ENCODE data around the gene HIGD1A.
A peak's percentile ranks its signal among the peaks of the same experiment; 100 is the strongest.

HIGD1A gene
- 7.0 to 13.7 (median 7.9) reads per million in 3 donors for total RNA-seq

GRCh38 chr3:42804106-42804830 is at the start of gene HIGD1A:
Gene HIGD1A (minus strand): TSS chr3:42804490. CDS start chr3:42794253, 10,237 bp downstream.
- peak within 1 kb of the TSS; percentile 84 for H3K4me3 ChIP-seq (ENCODE audit: insufficient read depth, low read depth, low read length, poor library complexity, severe bottlenecking)
- peak within 1 kb of the TSS; percentile 79 for H3K27ac ChIP-seq (ENCODE audit: insufficient read depth, low read length, poor library complexity, severe bottlenecking)
- no peaks in the 10 kb centered on the region for H3K36me3 ChIP-seq (ENCODE audit: control insufficient read depth, insufficient read depth, low read length)
- no peaks in the 10 kb centered on the region for H3K27me3 ChIP-seq (replicated peaks; ENCODE audit: control insufficient read depth, insufficient read depth, low read length, poor library complexity, severe bottlenecking)
- peaks cover 12% of the 10 kb centered on the region for H3K4me1 ChIP-seq (ENCODE audit: control insufficient read depth, insufficient read depth, low read length, poor library complexity, severe bottlenecking)
- no peaks in the 10 kb centered on the region for H3K9me3 ChIP-seq (ENCODE audit: control insufficient read depth, low read length)
- DNase-seq = peak; percentile 83 to 88 (median 88)

DNA sequence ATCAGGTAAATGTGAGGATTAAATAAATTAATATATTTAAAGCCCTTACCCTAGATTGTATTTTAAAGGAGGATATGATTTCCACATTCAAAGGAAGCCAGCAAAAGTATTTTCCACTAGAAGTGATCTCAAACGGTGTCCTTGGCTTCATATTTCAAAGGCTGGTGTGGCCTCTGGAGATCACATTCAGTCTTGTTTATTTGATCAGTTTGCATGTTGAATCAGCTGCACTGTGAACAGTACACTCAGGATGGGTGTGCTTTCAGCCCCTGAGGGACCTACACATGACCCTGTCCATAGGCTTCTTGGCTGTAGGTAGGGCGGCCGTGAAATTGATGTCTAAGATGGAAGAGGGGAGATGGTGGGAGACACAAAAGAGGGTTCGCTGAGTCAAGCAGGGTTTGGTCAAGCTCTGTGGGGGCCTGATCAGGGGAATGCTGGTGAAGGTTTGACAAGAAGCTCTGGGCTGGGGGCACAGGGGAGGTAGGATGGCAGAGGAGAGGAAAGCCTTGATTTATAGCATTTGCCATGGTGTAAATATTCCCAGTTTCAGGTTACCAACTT is 49.5 kb upstream of the HIGD1A start:
- no peaks in the 10 kb centered on the region for H3K4me1 ChIP-seq (ENCODE audit: control insufficient read depth, insufficient read depth, low read length, poor library complexity, severe bottlenecking)
- no peaks in the 10 kb centered on the region for H3K9me3 ChIP-seq (ENCODE audit: control insufficient read depth, low read length)
- H3K27me3 ChIP-seq (replicated peaks; ENCODE audit: control insufficient read depth, insufficient read depth, low read length, poor library complexity, severe bottlenecking) = no peaks in the 10 kb centered on the region
- DNase-seq = no peak
- no peak overlapping the region for H3K4me3 ChIP-seq (ENCODE audit: insufficient read depth, low read depth, low read length, poor library complexity, severe bottlenecking)
- no peak overlapping the region for H3K27ac ChIP-seq (ENCODE audit: insufficient read depth, low read length, poor library complexity, severe bottlenecking)
- no peaks in the 10 kb centered on the region for H3K36me3 ChIP-seq (ENCODE audit: control insufficient read depth, insufficient read depth, low read length)

DNA sequence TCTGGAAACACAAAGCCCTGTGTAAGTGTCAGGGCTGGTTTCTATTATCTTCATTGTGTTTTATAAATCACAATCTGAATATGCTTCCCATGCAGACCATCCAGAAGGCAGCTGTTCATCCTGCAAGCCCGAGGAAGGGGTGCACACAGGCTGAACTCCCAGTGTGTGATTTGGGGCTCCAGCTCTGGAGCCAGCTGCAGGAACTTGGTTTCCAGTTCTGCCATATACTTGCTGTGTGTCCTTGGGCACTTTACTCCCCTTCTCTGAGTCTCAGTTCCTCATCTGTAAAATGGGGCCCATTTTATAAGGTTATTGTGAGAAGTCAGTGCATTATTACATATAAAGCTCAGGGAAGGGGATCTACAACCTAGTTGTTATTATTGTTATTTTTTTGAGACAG is 48.8 kb upstream of the HIGD1A start:
- Histone ChIP-seq H3K36me3 (ENCODE audit: control insufficient read depth, insufficient read depth, low read length) (no peaks in the 10 kb centered on the region), H3K4me1 (ENCODE audit: control insufficient read depth, insufficient read depth, low read length, poor library complexity, severe bottlenecking) (no peaks in the 10 kb centered on the region), H3K27me3 (replicated peaks; ENCODE audit: control insufficient read depth, insufficient read depth, low read length, poor library complexity, severe bottlenecking) (no peaks in the 10 kb centered on the region), H3K9me3 (ENCODE audit: control insufficient read depth, low read length) (no peaks in the 10 kb centered on the region), H3K4me3 (ENCODE audit: insufficient read depth, low read depth, low read length, poor library complexity, severe bottlenecking) (no peak overlapping the region), H3K27ac (ENCODE audit: insufficient read depth, low read length, poor library complexity, severe bottlenecking) (no peak overlapping the region)
- DNase-seq = no peak

DNA sequence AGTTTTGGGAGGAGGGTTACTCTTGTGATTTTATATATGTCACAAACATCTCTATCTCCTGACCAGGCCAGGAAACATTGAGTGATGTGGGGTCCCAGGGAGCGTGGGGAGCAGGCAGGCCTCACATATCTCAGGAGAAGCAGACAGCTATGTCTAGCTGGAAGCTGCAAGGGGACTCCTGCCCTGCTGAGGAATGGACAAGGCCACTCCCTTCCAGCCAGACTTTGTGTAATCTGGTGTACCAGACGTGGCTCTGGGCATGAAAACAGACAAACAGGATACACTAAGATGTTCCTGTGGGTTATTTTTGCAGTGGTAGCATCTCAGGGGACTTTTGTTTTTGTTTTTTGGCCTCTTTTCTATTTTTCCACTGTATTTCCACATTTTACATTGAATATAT is 48.2 kb upstream of the HIGD1A start:
- Histone ChIP-seq H3K4me1 (ENCODE audit: control insufficient read depth, insufficient read depth, low read length, poor library complexity, severe bottlenecking) (peaks cover under 1% of the 10 kb centered on the region), H3K27ac (ENCODE audit: insufficient read depth, low read length, poor library complexity, severe bottlenecking) (no peak overlapping the region), H3K4me3 (ENCODE audit: insufficient read depth, low read depth, low read length, poor library complexity, severe bottlenecking) (no peak overlapping the region), H3K36me3 (ENCODE audit: control insufficient read depth, insufficient read depth, low read length) (no peaks in the 10 kb centered on the region), H3K9me3 (ENCODE audit: control insufficient read depth, low read length) (no peaks in the 10 kb centered on the region), H3K27me3 (replicated peaks; ENCODE audit: control insufficient read depth, insufficient read depth, low read length, poor library complexity, severe bottlenecking) (no peaks in the 10 kb centered on the region)
- DNase-seq = no peak

- H3K4me1 ChIP-seq (ENCODE audit: control insufficient read depth, insufficient read depth, low read length, poor library complexity, severe bottlenecking) = peaks cover 4% of the 10 kb centered on the region
- no peak overlapping the region for H3K4me3 ChIP-seq (ENCODE audit: insufficient read depth, low read depth, low read length, poor library complexity, severe bottlenecking)
- H3K36me3 ChIP-seq (ENCODE audit: control insufficient read depth, insufficient read depth, low read length) = no peaks in the 10 kb centered on the region
- H3K9me3 ChIP-seq (ENCODE audit: control insufficient read depth, low read length) = no peaks in the 10 kb centered on the region
- no peaks in the 10 kb centered on the region for H3K27me3 ChIP-seq (replicated peaks; ENCODE audit: control insufficient read depth, insufficient read depth, low read length, poor library complexity, severe bottlenecking)
- H3K27ac ChIP-seq (ENCODE audit: insufficient read depth, low read length, poor library complexity, severe bottlenecking) = no peak overlapping the region
- DNase-seq = no peak
These were observed 47.0 kb upstream of the HIGD1A start for GRCh38 chr3:42851228-42851834.

- no peak overlapping the region for H3K4me3 ChIP-seq (ENCODE audit: insufficient read depth, low read depth, low read length, poor library complexity, severe bottlenecking)
- no peaks in the 10 kb centered on the region for H3K36me3 ChIP-seq (ENCODE audit: control insufficient read depth, insufficient read depth, low read length)
- DNase-seq = no peak
- H3K4me1 ChIP-seq (ENCODE audit: control insufficient read depth, insufficient read depth, low read length, poor library complexity, severe bottlenecking) = peaks cover 4% of the 10 kb centered on the region
- H3K9me3 ChIP-seq (ENCODE audit: control insufficient read depth, low read length) = no peaks in the 10 kb centered on the region
- no peak overlapping the region for H3K27ac ChIP-seq (ENCODE audit: insufficient read depth, low read length, poor library complexity, severe bottlenecking)
- no peaks in the 10 kb centered on the region for H3K27me3 ChIP-seq (replicated peaks; ENCODE audit: control insufficient read depth, insufficient read depth, low read length, poor library complexity, severe bottlenecking)
These were observed 46.0 kb upstream of the HIGD1A start for GRCh38 chr3:42850263-42850662.

DNA sequence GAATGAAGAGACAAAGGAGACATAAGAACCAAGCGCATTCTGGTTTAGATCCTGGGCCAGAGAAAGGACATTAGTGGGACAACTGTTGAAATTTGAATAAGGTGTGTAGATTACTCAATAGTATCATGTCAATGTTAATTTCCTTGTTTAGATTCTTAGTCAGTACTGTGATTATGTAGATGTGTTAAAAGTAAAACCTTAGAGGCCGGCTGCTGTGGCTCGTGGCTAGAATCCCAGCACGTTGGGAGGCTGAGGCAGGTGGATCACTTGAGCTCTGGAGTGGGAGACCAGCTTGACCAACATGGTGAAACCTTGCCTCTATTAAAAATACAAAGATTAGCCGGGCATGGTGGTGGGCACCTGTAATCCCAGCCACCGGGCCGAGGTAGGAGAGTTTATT is 44.7 kb upstream of the HIGD1A start:
- no peak for DNase-seq
- peaks cover 4% of the 10 kb centered on the region for H3K4me1 ChIP-seq (ENCODE audit: control insufficient read depth, insufficient read depth, low read length, poor library complexity, severe bottlenecking)
- no peak overlapping the region for H3K4me3 ChIP-seq (ENCODE audit: insufficient read depth, low read depth, low read length, poor library complexity, severe bottlenecking)
- H3K36me3 ChIP-seq (ENCODE audit: control insufficient read depth, insufficient read depth, low read length) = no peaks in the 10 kb centered on the region
- no peaks in the 10 kb centered on the region for H3K9me3 ChIP-seq (ENCODE audit: control insufficient read depth, low read length)
- H3K27me3 ChIP-seq (replicated peaks; ENCODE audit: control insufficient read depth, insufficient read depth, low read length, poor library complexity, severe bottlenecking) = no peaks in the 10 kb centered on the region
- no peak overlapping the region for H3K27ac ChIP-seq (ENCODE audit: insufficient read depth, low read length, poor library complexity, severe bottlenecking)

DNA sequence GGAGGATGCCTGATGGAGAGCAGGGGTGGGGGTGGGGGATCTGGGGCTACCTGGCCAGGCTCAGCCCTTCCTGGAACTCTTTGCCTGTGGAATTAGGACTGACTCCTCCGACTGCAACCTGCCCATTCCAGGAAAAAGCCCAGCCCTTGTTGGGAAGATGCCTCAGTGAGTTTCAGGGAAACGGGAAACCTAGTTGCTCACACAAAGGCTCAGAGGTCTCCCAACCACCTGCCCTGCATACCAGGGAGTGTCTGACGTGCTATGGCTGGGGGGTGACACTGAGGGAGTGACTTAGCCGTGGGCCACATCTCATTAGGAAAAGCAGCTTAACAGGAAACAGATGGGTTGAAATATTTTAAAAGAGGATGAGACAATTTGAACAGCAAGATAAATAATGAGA is 43.4 kb upstream of the HIGD1A start:
- H3K27ac ChIP-seq (ENCODE audit: insufficient read depth, low read length, poor library complexity, severe bottlenecking) = no peak overlapping the region

DNA sequence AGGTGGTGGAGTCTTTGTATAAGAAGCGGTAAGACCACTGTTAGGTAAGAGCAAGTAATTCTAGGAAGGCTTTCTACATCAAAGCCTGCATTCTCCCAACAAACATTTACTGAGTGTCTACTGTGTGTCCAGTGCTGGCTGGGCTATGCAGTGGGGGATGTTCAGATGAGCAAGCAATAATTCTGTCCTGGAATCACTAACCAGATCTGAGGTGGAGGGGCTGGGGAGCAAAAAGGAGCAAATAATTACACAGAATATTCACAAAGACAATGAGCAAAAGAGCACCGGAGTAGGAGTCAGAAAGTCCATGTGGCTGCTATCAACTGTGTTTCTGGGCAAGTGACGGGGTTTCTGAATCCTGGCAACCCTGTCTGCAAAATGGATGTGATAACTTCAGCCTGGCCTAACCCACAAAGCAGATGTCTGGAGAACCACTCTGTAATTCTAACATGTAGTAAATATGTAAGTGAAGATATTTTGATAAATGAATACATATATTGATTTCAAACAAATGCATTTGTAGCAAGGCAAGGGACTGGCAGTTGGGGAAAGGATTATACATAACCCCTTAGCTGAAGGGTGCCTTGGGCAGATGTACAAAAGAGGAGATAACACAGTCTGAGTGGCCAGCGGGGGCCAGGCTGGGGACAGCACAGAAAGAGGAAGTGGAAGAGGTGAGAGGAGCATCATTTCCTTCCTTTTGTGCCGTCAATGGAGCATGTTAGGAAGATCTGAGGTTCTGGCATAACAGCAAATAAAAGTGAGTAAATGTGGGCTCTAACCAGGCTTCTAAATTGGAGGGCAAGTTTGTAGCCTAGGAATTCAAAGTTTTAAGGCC is 42.6 kb upstream of the HIGD1A start:
- no peaks in the 10 kb centered on the region for H3K36me3 ChIP-seq (ENCODE audit: control insufficient read depth, insufficient read depth, low read length)
- no peaks in the 10 kb centered on the region for H3K27me3 ChIP-seq (replicated peaks; ENCODE audit: control insufficient read depth, insufficient read depth, low read length, poor library complexity, severe bottlenecking)
- no peak overlapping the region for H3K27ac ChIP-seq (ENCODE audit: insufficient read depth, low read length, poor library complexity, severe bottlenecking)
- H3K9me3 ChIP-seq (ENCODE audit: control insufficient read depth, low read length) = no peaks in the 10 kb centered on the region
- DNase-seq = no peak
- peaks cover 4% of the 10 kb centered on the region for H3K4me1 ChIP-seq (ENCODE audit: control insufficient read depth, insufficient read depth, low read length, poor library complexity, severe bottlenecking)
- no peak overlapping the region for H3K4me3 ChIP-seq (ENCODE audit: insufficient read depth, low read depth, low read length, poor library complexity, severe bottlenecking)

More for the DNA sequence above, 43.4 kb upstream of the HIGD1A start:
- Histone ChIP-seq H3K4me3 (ENCODE audit: insufficient read depth, low read depth, low read length, poor library complexity, severe bottlenecking) (no peak overlapping the region), H3K9me3 (ENCODE audit: control insufficient read depth, low read length) (no peaks in the 10 kb centered on the region), H3K36me3 (ENCODE audit: control insufficient read depth, insufficient read depth, low read length) (no peaks in the 10 kb centered on the region), H3K27me3 (replicated peaks; ENCODE audit: control insufficient read depth, insufficient read depth, low read length, poor library complexity, severe bottlenecking) (no peaks in the 10 kb centered on the region), H3K4me1 (ENCODE audit: control insufficient read depth, insufficient read depth, low read length, poor library complexity, severe bottlenecking) (peaks cover 4% of the 10 kb centered on the region)
- DNase-seq = no peak
